ENCODE results near the gene PDE9A.

The PDE9A gene

DNA sequence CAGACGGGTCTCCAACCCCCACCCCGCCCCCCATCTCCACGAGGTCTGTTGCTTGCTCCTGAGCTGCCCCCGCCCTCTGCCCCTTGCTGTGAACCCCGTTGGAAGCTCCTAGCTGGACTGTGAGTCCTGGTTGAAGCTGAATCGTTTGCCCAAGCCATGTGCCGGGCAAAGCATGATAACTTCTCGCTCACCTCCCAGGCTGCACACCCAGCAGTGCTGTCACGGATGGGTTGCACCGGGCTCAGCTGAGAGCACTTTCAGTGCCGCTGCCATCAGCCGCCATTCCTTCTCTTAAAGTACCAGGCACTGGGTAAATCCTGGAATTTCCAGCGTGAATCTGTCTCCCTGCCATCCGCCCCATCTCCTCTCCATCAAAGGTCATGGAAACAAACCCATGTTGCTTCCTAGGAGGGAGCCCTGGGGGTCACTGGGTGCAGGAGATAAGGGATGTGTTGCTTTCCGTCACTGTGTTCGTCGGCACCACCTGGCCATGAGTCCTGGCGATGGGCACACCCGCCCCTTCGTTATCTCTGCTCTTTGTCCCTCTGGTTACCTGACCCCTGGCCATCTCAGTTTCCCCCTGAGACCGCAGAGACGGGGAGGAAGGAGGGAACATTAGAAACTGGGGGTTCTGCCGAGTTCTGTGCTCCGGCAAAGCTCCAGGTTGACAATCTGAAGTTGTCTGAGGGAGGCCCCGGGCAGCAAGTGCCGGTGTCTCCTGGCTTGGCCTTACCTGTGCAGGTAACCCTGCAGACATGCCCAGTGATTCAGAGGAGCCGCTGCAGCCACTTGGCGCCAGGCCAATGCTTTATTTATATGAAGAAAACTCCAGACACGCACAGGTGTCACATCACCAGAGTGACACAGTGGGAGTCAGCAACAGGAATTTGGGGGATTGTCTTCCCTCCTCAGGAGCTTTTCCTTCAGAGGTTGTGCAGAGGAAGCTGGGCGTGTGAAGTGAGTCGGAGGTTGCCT lies 2.7 kb downstream of the PDE9A start:
- in situ Hi-C loops (cut with MboI; ENCODE audit: low sequenced_read_pairs), result no loop called here

DNA sequence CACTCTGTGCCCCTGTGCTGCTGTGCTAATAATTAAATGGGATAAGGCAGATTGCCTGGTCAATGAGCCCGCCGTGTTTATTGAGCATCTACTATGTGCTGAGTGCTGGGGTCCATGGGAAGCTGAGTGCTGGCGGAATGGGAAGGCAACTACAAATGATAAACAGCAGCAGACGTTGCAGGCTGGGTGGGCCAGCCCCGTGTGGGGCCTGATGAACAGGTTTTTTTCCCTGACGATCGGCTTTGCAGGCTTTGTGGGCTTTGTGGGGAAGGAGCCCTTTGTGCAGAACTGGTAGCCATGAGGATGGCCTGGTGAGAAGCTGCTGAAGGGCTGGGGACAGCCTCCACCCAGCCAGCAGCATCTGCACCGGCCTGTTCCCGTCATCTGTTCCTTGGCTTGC lies 3.5 kb downstream of the PDE9A start:
- in situ Hi-C loops (cut with MboI; ENCODE audit: low sequenced_read_pairs), result no loop called here

DNA sequence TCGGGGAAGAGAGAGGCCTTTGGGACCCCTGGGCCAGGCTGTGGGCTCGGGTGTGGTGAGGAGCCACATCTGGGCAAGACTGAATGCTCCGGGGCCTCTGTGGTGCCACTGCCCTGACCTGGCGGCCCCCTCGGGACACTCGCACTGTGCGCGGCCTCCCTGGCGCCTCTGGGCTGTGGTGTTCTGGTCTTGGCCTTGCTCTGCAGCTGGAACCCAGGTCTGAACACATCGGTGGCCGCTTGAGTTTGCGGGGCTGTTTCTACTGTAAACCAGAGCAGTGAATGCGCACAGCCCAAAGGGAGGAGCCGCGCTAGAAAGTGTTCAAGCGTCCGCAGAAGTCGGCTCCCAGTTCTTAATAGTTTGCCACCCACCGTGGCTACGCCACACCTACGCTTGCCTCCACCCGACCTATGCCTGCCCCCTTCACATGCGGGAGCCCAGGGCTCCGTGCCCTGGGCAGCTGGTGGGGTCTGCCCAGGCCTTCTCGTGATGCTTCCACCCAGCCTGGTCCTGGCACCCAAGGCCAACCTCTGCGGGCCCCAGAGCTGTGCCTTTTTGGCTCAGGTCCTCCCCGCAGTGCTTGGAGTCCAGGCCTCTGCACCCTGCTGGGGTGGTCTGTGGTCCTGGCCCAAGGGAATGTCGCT lies 4.4 kb downstream of the PDE9A start:
- in situ Hi-C loops (cut with MboI; ENCODE audit: low sequenced_read_pairs), result no loop called here

DNA sequence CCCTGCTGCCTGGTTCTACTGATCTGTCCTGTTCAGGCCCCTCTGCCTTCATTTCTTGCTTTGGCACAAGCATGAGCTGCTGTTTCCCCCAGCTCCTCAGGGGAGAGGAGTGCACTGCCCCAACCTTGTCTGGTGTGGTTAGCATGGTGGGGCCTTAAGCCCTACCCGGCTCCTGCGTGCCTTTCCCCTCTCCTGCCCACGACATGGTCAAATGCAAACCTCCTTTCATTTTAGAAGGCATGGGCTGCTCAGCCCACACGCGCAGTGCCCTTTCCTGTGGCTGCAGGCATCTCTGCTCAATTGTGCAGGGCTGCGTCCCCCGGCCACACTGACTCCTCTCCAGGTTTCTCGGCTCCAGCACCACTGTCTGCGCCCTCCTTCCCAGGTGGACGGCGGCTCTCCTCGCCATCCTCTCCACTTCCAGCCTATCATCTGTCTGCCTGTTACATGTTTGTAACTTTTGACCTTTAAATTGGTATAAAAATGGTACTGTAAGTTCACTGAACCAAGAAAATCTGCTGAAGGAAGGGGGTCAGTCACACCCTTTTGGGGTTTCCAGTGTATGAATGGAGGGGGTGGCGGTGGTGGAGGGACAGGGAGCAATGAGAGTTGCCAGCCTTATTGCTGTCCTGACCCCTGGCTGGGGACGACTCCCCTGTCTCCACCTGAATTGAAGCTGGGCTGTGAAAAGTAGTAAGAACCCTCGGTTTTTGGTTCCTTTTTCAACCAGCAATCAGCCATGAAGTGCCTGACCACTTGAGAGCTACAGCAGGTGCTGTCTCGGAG lies 5.1 kb downstream of the PDE9A start:
- in situ Hi-C loops (cut with MboI; ENCODE audit: low sequenced_read_pairs), result no loop called here

DNA sequence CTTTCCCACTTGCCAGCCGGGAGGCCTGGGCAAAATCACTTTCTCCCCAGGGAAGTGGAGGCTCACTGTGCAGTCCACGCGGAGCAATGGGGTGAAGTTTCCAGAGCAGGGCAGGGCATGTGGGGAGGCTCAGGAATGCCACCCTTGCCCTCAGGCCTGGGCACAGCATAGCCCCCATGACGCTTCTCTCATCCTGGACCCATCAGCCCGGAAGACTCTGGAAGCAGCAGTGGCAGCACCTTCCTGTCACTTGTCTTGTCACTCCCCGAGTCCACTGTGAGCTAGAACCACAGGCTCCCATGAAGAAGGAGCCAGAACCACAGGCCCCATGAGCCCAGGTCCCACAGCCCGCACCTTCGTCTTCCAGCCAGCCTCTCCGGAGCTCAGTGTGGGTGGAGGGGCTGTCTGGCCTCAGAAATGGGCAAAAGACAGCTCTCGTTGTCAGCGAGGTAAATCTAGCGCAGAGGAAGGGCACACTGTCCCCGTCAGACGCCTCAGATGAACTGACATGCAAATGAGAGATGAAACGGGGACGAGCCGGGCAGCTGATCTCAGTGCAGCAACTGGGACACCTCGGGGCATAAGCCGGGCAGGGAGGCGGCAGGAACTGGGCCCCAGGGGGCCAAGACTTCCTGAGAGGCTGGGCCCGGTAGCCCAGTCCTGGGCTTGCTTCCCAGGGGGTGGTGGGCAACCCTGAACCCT lies 6.1 kb downstream of the PDE9A start:
- in situ Hi-C loops (cut with MboI; ENCODE audit: low sequenced_read_pairs), result no loop called here

DNA sequence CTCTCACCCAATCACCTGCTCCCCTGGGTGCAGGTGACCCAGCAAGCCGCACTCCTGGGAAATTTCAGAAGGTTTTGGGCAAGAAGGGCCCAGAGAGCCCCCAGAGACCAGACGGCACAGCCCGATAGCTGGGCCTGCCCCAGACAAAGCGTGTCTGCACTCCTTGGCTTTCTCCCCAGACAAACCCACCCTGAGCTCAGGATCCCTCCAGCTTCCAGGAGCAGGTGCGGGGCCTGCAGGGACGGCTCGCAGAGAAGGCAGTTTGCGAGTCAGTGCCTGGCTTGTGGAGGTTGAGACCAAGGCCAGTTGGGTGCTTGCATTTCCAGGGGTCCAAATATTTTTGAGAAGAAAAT lies 6.7 kb downstream of the PDE9A start:
- in situ Hi-C loops (cut with MboI; ENCODE audit: low sequenced_read_pairs), result no loop called here

DNA sequence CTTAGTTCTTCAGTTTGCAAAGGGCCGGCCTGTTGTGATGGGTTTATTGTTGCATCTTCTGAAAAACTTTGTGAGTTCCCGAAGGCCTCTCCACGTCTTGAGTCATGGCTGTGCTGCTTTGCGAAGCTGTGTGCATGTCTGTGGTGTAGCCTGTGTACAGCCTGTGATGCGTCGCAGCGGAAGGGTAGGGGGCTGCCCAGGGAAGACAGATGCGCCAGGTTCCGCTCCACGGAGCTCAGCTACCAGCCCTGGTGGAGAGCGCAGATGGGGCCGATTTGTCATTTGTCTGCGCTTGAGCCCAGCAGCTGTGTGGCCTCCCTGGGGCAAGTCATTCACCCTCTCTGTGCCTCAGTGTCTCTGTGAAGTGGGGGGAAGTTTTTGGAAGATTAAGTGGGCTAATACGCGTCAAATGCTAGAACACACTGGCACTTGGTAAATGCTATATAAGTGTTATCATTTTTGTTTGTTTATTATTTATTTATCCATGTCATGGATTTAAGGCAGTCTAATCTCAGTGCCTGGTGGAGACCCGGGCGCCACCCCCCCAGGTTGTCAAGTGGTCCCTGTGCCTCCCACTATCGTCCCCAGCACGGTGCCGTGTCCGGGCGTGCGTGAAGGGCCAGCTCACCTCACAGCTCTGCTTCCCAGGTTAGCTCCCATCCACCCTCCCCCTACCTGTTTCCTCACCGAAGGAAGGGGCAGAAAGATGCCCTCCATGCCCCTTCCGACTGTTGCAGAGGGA lies 8.4 kb downstream of the PDE9A start:
- in situ Hi-C loops (cut with MboI; ENCODE audit: low sequenced_read_pairs), result no loop called here

DNA sequence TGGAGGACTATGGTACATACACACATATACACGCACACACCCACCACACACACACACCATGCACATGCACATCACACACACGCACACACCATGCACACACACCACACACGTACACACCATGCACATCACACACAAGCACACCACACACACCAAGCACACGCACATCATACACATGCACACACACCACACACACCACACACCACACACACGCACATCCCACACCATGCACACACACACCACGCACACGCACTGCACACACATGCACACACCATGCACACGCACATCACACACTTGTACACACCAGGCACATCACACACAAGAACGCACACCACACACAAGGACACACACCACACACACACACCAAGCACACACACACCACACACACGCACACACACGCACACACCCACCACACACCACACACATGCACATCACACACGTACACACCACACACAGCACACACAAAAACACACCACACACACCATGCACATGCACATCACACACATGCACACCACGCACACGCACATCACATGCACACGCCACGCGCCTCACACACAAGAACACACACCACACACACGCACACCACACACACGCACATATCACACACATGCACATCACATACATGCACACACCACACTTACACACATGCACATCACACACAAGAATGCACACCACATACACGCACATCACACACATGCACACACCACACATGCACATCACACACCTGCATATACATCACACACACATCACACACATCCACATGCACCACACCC lies 9.2 kb downstream of the PDE9A start:
- in situ Hi-C loops (cut with MboI; ENCODE audit: low sequenced_read_pairs), result no loop called here

DNA sequence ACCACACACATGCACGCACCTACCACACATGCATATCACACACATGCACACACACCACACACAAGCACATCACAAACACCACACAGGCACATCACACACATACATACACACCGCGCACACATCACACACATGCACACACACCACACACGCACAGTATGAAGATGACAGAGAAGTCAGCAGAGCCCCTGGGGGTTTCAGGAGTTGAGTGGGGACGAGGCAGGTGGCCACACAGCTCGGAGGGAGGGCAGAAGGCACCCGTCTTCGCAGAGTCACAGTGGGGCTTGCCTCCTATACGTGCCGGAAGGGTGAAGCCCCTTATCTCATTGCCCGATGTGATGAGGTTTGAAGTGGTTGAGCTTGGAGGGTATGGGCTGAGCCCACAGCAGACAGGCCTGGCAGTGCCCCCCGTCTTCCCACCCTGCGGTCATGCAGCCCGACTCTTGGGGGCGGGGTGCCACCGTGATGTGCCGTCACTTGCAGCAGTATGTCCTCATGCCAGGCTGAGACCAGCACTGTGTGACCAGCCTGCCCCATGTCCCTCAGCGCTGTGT lies 9.9 kb downstream of the PDE9A start:
- in situ Hi-C loops (cut with MboI; ENCODE audit: low sequenced_read_pairs), result no loop called here

DNA sequence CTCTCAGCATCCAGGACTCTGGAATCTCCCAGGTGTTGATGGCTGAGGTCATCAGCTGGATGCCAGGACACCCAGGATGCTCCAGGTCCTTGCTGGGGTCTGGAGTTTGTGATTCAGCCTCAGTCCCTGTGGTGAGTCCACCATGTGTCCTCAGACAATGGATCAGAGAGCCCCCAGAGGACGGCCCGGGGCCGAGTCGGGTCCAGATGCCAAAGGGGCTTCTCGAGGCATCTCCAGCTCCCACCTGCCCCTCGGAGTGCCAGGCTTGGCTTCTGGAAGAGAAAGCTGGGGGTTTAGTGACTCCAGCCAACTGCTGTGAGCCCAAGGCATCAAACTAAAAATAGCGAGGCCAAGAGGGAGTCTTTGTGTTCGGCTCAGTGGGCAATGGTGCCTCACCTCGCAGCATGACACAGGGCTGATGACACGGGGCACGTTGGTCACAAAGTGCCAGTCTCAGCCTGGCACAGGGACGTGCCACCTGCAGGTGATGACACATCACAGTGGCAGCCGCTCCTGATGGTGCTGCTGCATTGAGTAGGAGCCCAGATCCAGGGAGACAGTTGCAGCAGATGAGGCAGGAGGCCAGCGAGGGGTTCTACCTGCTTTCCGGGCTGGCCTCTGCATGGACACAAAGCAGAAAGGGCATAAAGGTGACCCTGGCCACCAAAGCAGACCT lies 10.6 kb downstream of the PDE9A start:
- in situ Hi-C loops (cut with MboI; ENCODE audit: low sequenced_read_pairs), result no loop called here

DNA sequence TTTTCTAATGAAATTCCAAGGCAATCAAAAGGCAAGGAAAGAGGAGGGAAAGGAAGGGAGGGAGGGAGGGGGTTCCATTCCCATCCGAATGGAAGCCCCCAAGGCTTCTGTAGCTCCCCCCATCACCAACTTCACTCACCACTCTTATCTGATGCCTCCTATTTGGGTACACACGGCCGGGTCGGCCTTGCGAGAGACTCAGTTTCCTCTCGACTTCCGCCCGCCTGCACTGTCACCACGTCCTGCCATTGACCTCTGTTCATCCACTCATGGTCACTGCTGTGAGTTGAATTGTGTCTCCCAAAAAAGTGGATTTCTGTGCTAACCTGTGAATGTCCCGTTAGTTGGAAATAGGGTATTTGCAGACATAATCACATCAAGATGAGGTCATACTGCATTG lies 11.2 kb downstream of the PDE9A start:
- in situ Hi-C loops (cut with MboI; ENCODE audit: low sequenced_read_pairs), result no loop called here

DNA sequence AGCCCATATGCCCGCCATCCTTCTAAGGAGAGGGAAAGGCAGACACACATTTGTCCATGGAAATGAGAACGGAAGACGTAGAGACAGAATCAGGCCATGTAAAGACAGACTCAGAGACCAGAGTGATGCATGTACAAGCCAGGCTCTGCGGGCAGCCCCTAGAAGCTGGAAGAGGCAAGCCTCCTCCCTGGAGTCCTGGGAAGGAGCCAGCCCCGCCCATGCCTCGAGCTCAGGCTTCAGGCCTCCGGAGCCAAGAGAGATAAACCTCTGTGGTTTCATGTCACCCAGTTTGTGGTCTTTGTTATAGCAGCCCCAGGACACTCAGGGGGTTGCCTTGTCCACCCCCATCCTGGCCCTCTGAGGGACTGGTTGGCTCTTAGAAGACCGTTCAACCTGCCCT lies 11.6 kb downstream of the PDE9A start:
- in situ Hi-C loops (cut with MboI; ENCODE audit: low sequenced_read_pairs), result no loop called here

DNA sequence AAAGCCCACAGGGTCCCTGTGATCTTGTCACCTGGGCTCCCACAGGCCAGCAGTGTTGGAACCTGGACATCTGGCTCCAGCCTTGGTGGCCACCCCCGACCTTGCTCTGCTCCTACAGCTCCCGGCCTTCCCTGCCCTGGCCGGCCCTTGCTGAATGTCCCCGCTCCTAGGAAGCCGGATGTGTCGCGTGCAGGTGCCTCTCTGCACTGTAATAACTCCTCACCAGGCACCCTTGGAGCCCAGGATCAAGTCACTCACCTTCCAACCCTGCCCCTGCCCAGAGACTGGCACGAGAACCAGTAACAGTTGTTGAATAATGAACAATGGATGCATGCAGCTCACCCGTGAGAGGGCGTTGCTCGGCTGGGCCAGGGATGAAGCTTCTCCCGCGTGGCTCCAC lies 12.1 kb downstream of the PDE9A start:
- in situ Hi-C loops (cut with MboI; ENCODE audit: low sequenced_read_pairs), result no loop called here

DNA sequence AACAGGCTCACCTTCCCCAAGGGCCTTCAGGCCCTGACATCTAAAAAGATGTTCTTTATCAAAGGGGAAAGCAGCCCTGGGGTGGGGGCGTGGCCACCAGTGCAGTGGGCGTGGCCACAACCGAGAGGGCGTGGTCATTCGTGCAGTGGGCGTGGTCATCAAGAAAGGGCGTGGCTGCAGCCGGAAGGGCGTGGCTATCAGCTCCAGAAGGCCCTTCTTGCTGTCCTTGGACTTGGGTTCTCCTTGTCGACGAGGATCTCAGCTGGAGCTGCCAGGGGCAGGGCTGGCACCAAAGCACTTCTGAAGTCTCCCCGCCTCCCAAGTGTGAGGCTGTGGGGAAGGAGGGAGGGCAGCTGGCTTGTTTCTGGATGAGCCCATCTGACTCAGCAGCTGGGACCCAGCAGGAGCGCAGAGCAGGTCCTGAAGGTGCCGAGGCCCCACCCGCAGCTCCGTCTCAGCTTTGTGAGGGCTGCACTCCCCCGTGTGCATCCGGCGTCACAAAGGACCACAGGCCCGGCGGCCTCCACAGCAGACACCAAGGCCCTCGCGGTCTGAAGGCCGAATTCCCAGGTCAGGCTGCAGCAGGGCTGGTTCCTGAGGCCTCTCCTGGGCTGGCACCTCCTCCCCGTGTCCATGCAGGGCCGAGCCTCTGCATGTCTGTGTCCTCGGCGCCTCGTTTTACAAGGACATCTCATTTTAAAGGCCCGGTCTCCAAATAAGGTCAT lies 12.8 kb downstream of the PDE9A start:
- in situ Hi-C loops (cut with MboI; ENCODE audit: low sequenced_read_pairs), result no loop called here

DNA sequence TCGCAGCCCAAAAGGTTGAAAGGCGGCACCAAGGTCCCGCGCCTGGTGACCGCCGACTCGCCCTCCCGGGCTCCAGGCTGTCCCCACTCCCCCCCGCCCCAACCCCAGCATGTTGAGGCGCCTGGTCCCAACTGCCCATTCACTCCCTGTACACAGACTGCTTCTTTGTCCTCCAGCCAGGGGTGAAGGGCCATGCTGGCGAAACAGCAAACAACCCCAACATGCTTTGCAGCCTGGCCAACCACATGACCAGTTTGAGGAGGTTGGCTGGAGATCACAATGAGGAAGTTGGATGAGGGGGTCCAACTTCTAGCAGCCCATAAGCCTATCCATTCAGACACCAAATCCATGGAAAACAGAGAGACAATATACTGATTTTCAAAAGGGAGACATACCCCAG lies 13.5 kb downstream of the PDE9A start:
- in situ Hi-C loops (cut with MboI; ENCODE audit: low sequenced_read_pairs), result no loop called here

DNA sequence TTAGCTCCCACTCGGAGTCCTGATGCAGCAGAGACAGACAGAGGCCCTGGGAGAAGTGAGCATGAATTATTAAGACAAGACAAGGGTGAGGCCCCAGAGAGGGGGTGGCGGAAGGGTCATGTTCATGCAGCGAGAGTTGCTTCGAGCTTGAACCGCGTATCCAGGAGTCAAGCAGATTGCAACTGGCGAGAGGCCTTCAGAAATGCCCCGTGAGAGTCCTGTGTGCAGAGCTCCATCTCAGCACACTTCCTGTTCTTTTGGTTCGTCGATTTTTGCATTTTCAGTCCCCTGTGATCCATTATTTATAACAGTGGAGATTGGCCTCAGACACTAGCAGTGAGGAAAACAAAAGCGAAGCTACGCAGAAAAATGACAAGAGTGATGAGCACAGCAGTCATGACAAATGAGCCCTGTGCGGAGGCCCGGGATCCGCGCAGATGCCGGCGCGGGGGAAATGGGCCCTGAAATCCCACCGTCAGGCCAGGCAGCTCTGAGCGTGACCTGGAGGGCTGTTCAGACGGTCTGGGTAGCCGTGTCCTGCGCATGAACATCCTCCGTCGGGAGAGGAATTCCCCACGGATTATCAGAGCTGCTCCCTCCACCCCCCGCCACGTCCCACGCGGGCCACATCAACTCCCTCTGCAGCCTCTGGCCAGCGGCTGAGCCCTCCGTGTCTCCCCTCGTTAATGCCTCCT lies 15.0 kb downstream of the PDE9A start:
- in situ Hi-C loops (cut with MboI; ENCODE audit: low sequenced_read_pairs), result no loop called here

DNA sequence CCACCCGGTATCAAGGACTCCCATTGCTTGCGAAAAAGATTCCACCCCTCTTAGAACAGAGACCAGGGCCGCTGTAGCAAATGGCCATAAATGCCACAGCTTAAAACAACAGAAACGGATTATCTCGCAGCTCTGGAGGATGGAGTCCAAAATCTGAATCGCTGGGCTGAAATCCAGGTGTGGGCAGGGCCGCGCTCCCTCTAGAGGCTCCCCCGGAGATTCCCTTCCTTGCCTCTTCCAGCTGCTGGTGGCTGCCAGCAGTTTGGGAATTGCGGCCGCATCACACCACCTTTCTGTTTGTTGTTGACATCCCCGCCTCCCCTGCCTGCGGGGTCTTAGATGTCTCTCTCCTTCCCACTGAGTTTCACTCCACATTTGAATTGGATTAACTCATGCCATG lies 15.6 kb downstream of the PDE9A start:
- in situ Hi-C loops (cut with MboI; ENCODE audit: low sequenced_read_pairs), result no loop called here
